Lower leg skin (tissue), 4 donors: ENCODE results near the gene ZER1. TPM values are rescaled to one million over a fixed set of nuclear protein-coding genes. Genes with fewer than 3 reads are reported as not detected.
"Not testable (repeated sequence)": the region's sequence is repeated elsewhere in the genome, so short reads cannot be mapped to it uniquely, and the experiment has no call there.

Experiments used
- DNase-seq, 2 donors: peaks; one replicate each; pipeline ENCODE4 v3.0.0-alpha.2; 2019; ENCODE audit warnings: low spot score in 2 of 2
- H3K4me3 ChIP-seq: fragments of 200-600 bp; sonication (generic); 2 replicates; pipeline ENCODE4 v1.5.1; 2017; ENCODE audit warnings: mild to moderate bottlenecking, low read depth; ENCODE audit not compliant: poor library complexity, severe bottlenecking
- CTCF ChIP-seq, 3 donors: fragments of 450-650 bp; IDR thresholded peaks; one replicate each; pipeline ENCODE4 v1.5.1; 2016; ENCODE audit warnings: antibody characterized with exemption in 3 of 3, mild to moderate bottlenecking in 3 of 3, moderate library complexity in 2 of 3
- POLR2A ChIP-seq, 2 donors: fragments of 450-650 bp; IDR thresholded peaks; one replicate each; pipeline ENCODE4 v1.6.1; 2016 to 2017; ENCODE audit warnings: antibody characterized with exemption in 2 of 2, mild to moderate bottlenecking in 1 of 2, moderate library complexity in 1 of 2
- WGBS, 2 donors: methylation state at CpG; one replicate each; pipeline ENCODE4 v1.1.5; 2018; 5-methylcytosine and 5-hydroxymethylcytosine counted together
- intact Hi-C: fragments of 100-400 bp; cut with DNase I; formaldehyde crosslinking; loops from one replicate; pipeline ENCODE4 v1.15.0; 2023; ENCODE audit warnings: low total_unique reads
- total RNA-seq, 4 donors: library from RNA; depleted of rRNA; stranded (reverse); fragments of >200 nt; gene quantifications; one replicate each; pipeline ENCODE4 v1.1.0, GENCODE V29; 2016

ZER1 gene
- total RNA-seq, 4 donors from 2014 or later = 66.5 to 104 (median 73.2) TPM

GRCh38 chr9:128786681-128787601 lies 15.2 kb upstream of the ZER1 start, which contains the start of gene TBC1D13:
Gene TBC1D13, plus strand, starts transcription at chr9:128787253. Its CDS starts 101 bp downstream, at chr9:128787354.
- peak; percentile 82 to 98 for DNase-seq
- WGBS, 2 donors = 10 to 16% methylated on average over 27 to 46 of the region's 64 CpGs
- intact Hi-C loops = no loop called here
- peak in 1 of 3 donors; percentile 56 for TF ChIP-seq CTCF (IDR thresholded peaks at IDR 0.05)
- no peak for TF ChIP-seq POLR2A (IDR thresholded peaks at IDR 0.05)
- H3K4me3 ChIP-seq = peak within 1 kb of the TSS; percentile 71

DNA sequence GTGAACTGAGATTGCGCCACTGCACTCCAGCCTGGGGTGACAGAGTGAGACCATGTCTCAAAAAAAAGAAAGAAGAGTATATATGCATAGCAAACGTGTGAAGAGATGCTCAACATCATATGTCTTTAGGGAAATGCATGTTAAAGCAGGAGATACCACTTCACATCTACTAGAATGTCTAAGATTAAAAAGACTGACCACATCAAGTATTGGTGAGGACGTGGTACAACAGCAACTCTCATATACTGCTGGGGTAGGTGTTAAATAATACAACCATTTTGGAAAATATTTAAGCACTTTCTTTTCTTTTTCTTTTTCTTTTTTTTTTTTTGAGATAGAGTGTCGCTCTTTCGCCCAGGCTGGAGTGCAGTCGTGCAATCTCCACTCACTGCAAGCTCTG lies 13.7 kb upstream of the ZER1 start:
- intact Hi-C loops = no loop called here

DNA sequence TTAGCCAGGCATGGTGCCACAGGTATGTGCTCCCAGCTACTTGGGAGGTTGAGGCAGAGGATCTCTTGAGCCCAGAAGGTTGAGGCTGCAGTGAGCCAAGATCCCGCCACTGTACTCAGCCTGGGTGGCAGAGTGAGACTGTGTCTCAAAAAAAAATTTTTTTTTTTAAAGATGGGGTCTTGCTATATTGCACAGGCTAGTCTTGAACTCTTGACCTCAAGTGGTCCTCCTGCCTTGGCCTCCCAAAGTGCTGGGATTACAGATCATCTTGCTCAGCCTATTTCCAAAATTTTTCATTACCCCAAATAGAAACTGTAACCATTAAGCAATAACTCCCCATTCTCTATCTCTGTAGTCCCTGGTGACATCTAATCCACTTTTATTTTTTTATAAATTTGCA lies 10.9 kb upstream of the ZER1 start:
- no peak for DNase-seq
- intact Hi-C loops = no loop called here
- H3K4me3 ChIP-seq = no peak overlapping the region
- no peak for TF ChIP-seq CTCF (IDR thresholded peaks at IDR 0.05)
- no peak for TF ChIP-seq POLR2A (IDR thresholded peaks at IDR 0.05)
- WGBS, 2 donors = 90 to 95% methylated on average over 1 of the region's 1 CpG

More for the DNA sequence above, 13.7 kb upstream of the ZER1 start:
- DNase-seq = no peak
- WGBS, 2 donors = 94 to 96% methylated on average over 6 of the region's 6 CpGs
- TF ChIP-seq CTCF (IDR thresholded peaks at IDR 0.05) (no peak), POLR2A (IDR thresholded peaks at IDR 0.05) (no peak)
- H3K4me3 ChIP-seq = no peak overlapping the region

DNA sequence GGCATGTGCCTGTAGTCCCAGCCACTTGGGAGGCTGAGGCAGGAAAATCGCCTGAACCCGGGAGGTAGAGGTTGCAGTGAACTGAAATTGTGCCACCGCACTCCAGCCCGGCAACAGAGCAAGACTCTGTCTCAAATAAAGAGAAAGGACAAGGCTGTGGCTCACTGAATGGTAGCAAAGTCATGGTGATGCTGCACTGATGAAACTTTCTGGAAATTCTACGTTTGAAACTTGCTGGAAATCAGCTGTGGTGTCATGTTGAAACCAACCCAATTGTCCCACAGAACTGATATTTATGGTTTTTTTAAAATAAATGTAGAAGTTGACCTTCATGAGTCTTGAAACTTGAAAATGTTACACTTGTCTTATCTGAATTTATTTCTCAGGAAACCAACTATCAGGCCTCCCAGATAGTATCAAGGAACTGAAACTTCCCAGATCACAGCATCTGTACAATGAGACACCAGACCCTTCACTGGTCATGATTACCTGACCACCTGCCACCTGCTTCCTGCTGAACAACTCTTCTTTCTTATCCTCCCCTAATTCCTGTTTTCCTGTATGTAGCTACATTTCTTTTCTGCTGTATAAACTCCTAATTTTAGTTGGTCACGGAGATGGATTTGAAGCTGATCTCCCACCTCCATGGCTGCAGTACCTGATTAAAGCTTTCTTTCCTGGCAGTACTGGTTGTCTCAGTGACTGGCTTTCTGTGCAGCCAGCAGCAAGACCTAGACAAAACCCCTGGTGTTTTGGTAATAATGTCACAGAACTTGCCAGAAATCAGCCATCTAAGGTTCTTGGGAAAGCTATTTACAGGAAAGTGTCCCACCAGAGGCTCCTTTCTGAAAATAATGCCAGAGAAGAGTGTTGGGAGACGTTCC lies 9.7 kb upstream of the ZER1 start:
- WGBS, 2 donors = 79 to 84% methylated on average over 7 of the region's 7 CpGs
- intact Hi-C loops = no loop called here
- no peak for DNase-seq
- H3K4me3 ChIP-seq = no peak overlapping the region
- TF ChIP-seq POLR2A (IDR thresholded peaks at IDR 0.05) (no peak), CTCF (IDR thresholded peaks at IDR 0.05) (no peak)

GRCh38 chr9:128780093-128780492 lies 8.4 kb upstream of the ZER1 start:
- intact Hi-C loops, H3K4me3 ChIP-seq, DNase-seq: not testable (repeated sequence)
- 88 to 92% methylated on average over 16 to 17 of the region's 27 CpGs for WGBS, 2 donors

DNA sequence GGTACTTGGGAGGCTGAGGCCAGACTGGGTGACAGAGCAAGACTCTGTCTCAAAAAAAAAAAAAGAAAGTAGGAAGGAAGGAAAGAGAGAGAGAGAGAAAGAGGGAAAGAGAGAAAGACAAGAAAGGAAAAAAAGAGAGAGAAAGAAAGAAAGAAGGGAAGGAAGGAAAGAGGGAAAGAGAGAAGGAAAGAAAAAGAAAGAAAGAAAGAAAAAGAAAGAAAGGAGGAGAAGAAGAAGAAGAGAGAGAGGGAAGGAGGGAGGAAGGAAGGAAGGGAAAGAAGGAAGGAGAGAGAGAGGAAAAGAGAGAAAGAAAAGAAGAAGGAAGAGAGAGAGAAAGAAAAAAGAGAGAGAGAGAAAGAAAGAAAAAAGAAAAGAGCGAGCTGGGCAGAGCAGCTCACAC lies 3.1 kb upstream of the ZER1 start:
- whole genome bisulfite sequencing, 2 donors = 96 to 100% methylated on average over 1 of the region's 1 CpG

More for the DNA sequence above, 3.1 kb upstream of the ZER1 start:
- no peak overlapping the region for H3K4me3 ChIP-seq
- no peak for TF ChIP-seq POLR2A (IDR thresholded peaks at IDR 0.05)
- TF ChIP-seq CTCF (IDR thresholded peaks at IDR 0.05) = no peak
- DNase-seq = no peak
- intact Hi-C loops = no loop called here
